DND-41 (cell line): ENCODE measurements around the gene URB1.

Experiments
- CTCF ChIP-seq: IDR thresholded peaks from 2 replicates; pipeline ENCODE4 v1.5.1; 2012; ENCODE audit warnings: borderline replicate concordance, low read length, moderate library complexity, mild to moderate bottlenecking; ENCODE audit not compliant: poor library complexity, severe bottlenecking; ENCODE audit errors: extremely low read depth
- EZH2 ChIP-seq: IDR thresholded peaks from 3 replicates; pipeline ENCODE4 v1.6.1; 2012; ENCODE audit warnings: borderline replicate concordance, low read depth, mild to moderate bottlenecking, moderate library complexity, low read length, inconsistent platforms; ENCODE audit not compliant: severe bottlenecking

DNA sequence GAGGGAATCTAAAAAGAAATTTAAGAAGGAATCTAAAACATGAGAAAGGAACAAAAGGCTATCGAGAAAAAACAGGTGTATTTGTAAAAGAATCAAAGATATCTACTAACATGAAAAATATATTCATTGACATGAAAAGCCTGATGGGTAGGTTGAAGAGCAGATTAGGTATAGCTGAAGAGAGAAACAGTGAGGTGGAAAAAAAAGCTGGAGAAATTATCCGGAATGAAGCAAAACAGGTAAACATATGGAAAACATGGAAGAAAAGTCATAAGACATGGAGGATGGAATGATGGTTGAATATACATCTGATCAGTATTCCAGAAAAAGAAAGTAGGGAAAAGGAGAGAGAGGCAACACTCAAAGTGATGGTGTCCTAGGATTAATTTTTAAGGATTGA is 29.3 kb upstream of the URB1 start:
- TF ChIP-seq CTCF (no peak), EZH2 (no peak)
